Calu3 (cell line): ENCODE measurements around the gene SIK1. TPM values are rescaled to one million over a fixed set of nuclear protein-coding genes. Genes with fewer than 3 reads are reported as not detected.

Source experiments
- BruUV-seq: library from RNA; stranded (reverse); fragments of 400-500 nt; replicated peaks from 2 replicates; lab custom pipeline; 2021; lab: Mats Ljungman, UMichigan
- CTCF ChIA-PET: fragments of 300-600 bp; sonication (Branson Sonifier 250); formaldehyde crosslinking; loops from one replicate; lab custom pipeline; 2022; ENCODE audit warnings: antibody characterized with exemption; lab: Charles Lee
- DNase-seq: peaks from one replicate; pipeline ENCODE4 v3.0.0; 2022
- H3K27ac Mint-ChIP-seq: one replicate; pipeline ENCODE4 v1.8.0; 2022; ENCODE audit warnings: mixed read lengths; ENCODE audit not compliant: unreplicated experiment
- H3K27me3 Mint-ChIP-seq: one replicate; pipeline ENCODE4 v1.8.0; 2022; ENCODE audit warnings: mixed read lengths; ENCODE audit not compliant: unreplicated experiment
- H3K36me3 Mint-ChIP-seq: one replicate; pipeline ENCODE4 v1.8.0; 2022; ENCODE audit warnings: mild to moderate bottlenecking, moderate library complexity, mixed read lengths; ENCODE audit not compliant: insufficient read depth, unreplicated experiment
- H3K4me1 Mint-ChIP-seq: one replicate; pipeline ENCODE4 v1.8.0; 2022; ENCODE audit warnings: mild to moderate bottlenecking, low read depth, mixed read lengths; ENCODE audit not compliant: unreplicated experiment
- H3K4me3 Mint-ChIP-seq: one replicate; pipeline ENCODE4 v1.8.0; 2022; ENCODE audit warnings: mild to moderate bottlenecking, low read depth, moderate library complexity, mixed read lengths; ENCODE audit not compliant: unreplicated experiment
- H3K9me3 Mint-ChIP-seq: one replicate; pipeline ENCODE4 v1.8.0; 2022; ENCODE audit warnings: low read depth, mixed read lengths; ENCODE audit not compliant: unreplicated experiment
- CTCF ChIP-seq: fragments of 200-600 bp; IDR thresholded peaks from one replicate; pipeline ENCODE4 v1.8.0; 2022; ENCODE audit warnings: antibody characterized with exemption; ENCODE audit not compliant: unreplicated experiment
- intact Hi-C: fragments of 100-400 bp; cut with micrococcal nuclease; formaldehyde crosslinking; loops from one replicate; pipeline ENCODE4 v1.10.0; 2022; ENCODE audit not compliant: unreplicated experiment
- total RNA-seq: library from RNA; stranded (reverse); gene quantifications from 2 replicates; pipeline ENCODE4 v1.2.3, GENCODE V29; 2022

The SIK1 gene
- total RNA-seq, 1 experiment from 2014 or later = 20.2 TPM

GRCh38 chr21:43367859-43368258 is 59.1 kb downstream of the SIK1 start:
- intact Hi-C loops = no loop called here
- H3K4me3 Mint-ChIP-seq = no peak overlapping the region
- no peak for DNase-seq
- peaks cover 3% of the 10 kb centered on the region for H3K36me3 Mint-ChIP-seq
- no peak overlapping the region for H3K27ac Mint-ChIP-seq
- CTCF ChIA-PET = no interaction called here
- H3K9me3 Mint-ChIP-seq = no peaks in the 10 kb centered on the region
- BruUV-seq = no TSS peak
- H3K4me1 Mint-ChIP-seq = peaks cover 5% of the 10 kb centered on the region
- H3K27me3 Mint-ChIP-seq = no peaks in the 10 kb centered on the region
- no peak for TF ChIP-seq CTCF

- intact Hi-C loops = no loop called here
Observed at GRCh38 chr21:43367296-43367695, 59.6 kb downstream of the SIK1 start.

GRCh38 chr21:43366656-43367055 is 60.3 kb downstream of the SIK1 start:
- intact Hi-C loops = no loop called here
- no peak for TF ChIP-seq CTCF
- DNase-seq = no peak
- Mint-ChIP-seq H3K27ac (no peak overlapping the region), H3K4me1 (peaks cover 5% of the 10 kb centered on the region), H3K27me3 (no peaks in the 10 kb centered on the region), H3K4me3 (no peak overlapping the region), H3K9me3 (no peaks in the 10 kb centered on the region), H3K36me3 (peaks cover 3% of the 10 kb centered on the region)
- no TSS peak for BruUV-seq
- CTCF ChIA-PET = no interaction called here

More at GRCh38 chr21:43367296-43367695, 59.6 kb downstream of the SIK1 start:
- Mint-ChIP-seq H3K27ac (no peak overlapping the region), H3K27me3 (no peaks in the 10 kb centered on the region), H3K4me3 (no peak overlapping the region), H3K9me3 (no peaks in the 10 kb centered on the region), H3K36me3 (peaks cover 3% of the 10 kb centered on the region), H3K4me1 (peaks cover 5% of the 10 kb centered on the region)
- no peak for DNase-seq
- BruUV-seq = no TSS peak
- CTCF ChIA-PET = no interaction called here
- no peak for TF ChIP-seq CTCF

- CTCF ChIA-PET = no interaction called here
Observed at GRCh38 chr21:43365611-43366426, 61.1 kb downstream of the SIK1 start.

More at GRCh38 chr21:43365611-43366426, 61.1 kb downstream of the SIK1 start:
- Mint-ChIP-seq H3K27me3 (no peaks in the 10 kb centered on the region), H3K27ac (no peak overlapping the region), H3K4me3 (no peak overlapping the region), H3K4me1 (peaks cover 5% of the 10 kb centered on the region), H3K36me3 (peaks cover 3% of the 10 kb centered on the region), H3K9me3 (no peaks in the 10 kb centered on the region)
- intact Hi-C loops = no loop called here
- BruUV-seq = no TSS peak
- no peak for DNase-seq
- TF ChIP-seq CTCF = no peak
